H9 (cell line): Measurements from ENCODE around the gene SOX8. TPM values are rescaled to one million over a fixed set of nuclear protein-coding genes. Genes with fewer than 3 reads are reported as not detected.

ENCODE experiments used
- DNase-seq: peaks from one replicate; pipeline ENCODE4 v3.0.0-alpha.2; 2017
- H2AFZ ChIP-seq: one replicate; pipeline ENCODE4 v1.6.1; 2013; ENCODE audit warnings: mild to moderate bottlenecking, low read length, control low read depth, moderate library complexity
- H2AK5ac ChIP-seq: 2 replicates; pipeline ENCODE4 v1.6.1; 2013; ENCODE audit warnings: low read length, control low read depth, mixed read lengths; ENCODE audit not compliant: insufficient read length
- H2BK120ac ChIP-seq: one replicate; pipeline ENCODE4 v1.6.1; 2013; ENCODE audit warnings: low read depth, mild to moderate bottlenecking, low read length, control low read depth, inconsistent platforms; ENCODE audit not compliant: poor library complexity, severe bottlenecking
- H2BK12ac ChIP-seq: 2 replicates; pipeline ENCODE4 v1.6.1; 2013; ENCODE audit warnings: low read length, control low read depth, mixed read lengths, low read depth; ENCODE audit not compliant: insufficient read length
- H2BK15ac ChIP-seq: 2 replicates; pipeline ENCODE4 v1.6.1; 2013; ENCODE audit warnings: low read depth, low read length, control low read depth
- H2BK20ac ChIP-seq: one replicate; pipeline ENCODE4 v1.6.1; 2013; ENCODE audit warnings: low read depth, mild to moderate bottlenecking, low read length, control low read depth, inconsistent platforms; ENCODE audit not compliant: poor library complexity, severe bottlenecking
- H2BK5ac ChIP-seq: 2 replicates; pipeline ENCODE4 v1.6.1; 2013; ENCODE audit warnings: low read length, control low read depth, mixed read lengths; ENCODE audit not compliant: insufficient read length
- H3K14ac ChIP-seq: 2 replicates; pipeline ENCODE4 v1.6.1; 2013; ENCODE audit warnings: low read length, control low read depth; ENCODE audit not compliant: insufficient read depth
- H3K18ac ChIP-seq: 2 replicates; pipeline ENCODE4 v1.6.1; 2013; ENCODE audit warnings: low read depth, mild to moderate bottlenecking, mixed read lengths, low read length, control low read depth; ENCODE audit not compliant: insufficient read length
- H3K23ac ChIP-seq: 2 replicates; pipeline ENCODE4 v1.6.1; 2013; ENCODE audit warnings: low read length, control low read depth, mixed read lengths, low read depth; ENCODE audit not compliant: insufficient read length
- H3K23me2 ChIP-seq: 2 replicates; pipeline ENCODE4 v1.6.1; 2013; ENCODE audit warnings: low read depth, mild to moderate bottlenecking, mixed read lengths, low read length, control low read depth; ENCODE audit not compliant: insufficient read length, poor library complexity, severe bottlenecking
- H3K27ac ChIP-seq: 2 replicates; pipeline ENCODE4 v1.5.1; 2013; ENCODE audit warnings: low read length, control low read depth, mixed read lengths, low read depth; ENCODE audit not compliant: insufficient read length
- H3K27me3 ChIP-seq: 2 replicates; pipeline ENCODE4 v1.6.1; 2013; ENCODE audit warnings: low read length, control low read depth, inconsistent platforms; ENCODE audit not compliant: insufficient read depth
- H3K4ac ChIP-seq: 2 replicates; pipeline ENCODE4 v1.6.1; 2013; ENCODE audit warnings: low read depth, mild to moderate bottlenecking, control low read depth, inconsistent platforms, low read length, moderate library complexity
- H3K4me1 ChIP-seq: 2 replicates; pipeline ENCODE4 v1.6.1; 2013; ENCODE audit warnings: low read length, control low read depth, inconsistent platforms; ENCODE audit not compliant: insufficient read depth
- H3K4me2 ChIP-seq: 2 replicates; pipeline ENCODE4 v1.6.1; 2013; ENCODE audit warnings: low read length, control low read depth, mixed read lengths; ENCODE audit not compliant: insufficient read length, insufficient read depth
- H3K56ac ChIP-seq: 2 replicates; pipeline ENCODE4 v1.6.1; 2013; ENCODE audit warnings: low read depth, mild to moderate bottlenecking, mixed read lengths, low read length, control low read depth; ENCODE audit not compliant: insufficient read length
- H3K79me1 ChIP-seq: 2 replicates; pipeline ENCODE4 v1.6.1; 2013; ENCODE audit warnings: low read depth, mild to moderate bottlenecking, moderate library complexity, low read length, control low read depth, inconsistent platforms; ENCODE audit not compliant: insufficient read depth, poor library complexity, severe bottlenecking
- H3K79me2 ChIP-seq: 2 replicates; pipeline ENCODE4 v1.6.1; 2013; ENCODE audit warnings: low read length, control low read depth, inconsistent platforms; ENCODE audit not compliant: insufficient read depth
- H3K9ac ChIP-seq: 2 replicates; pipeline ENCODE4 v1.6.1; 2013; ENCODE audit warnings: low read length, control low read depth, mixed read lengths; ENCODE audit not compliant: insufficient read length; ENCODE audit errors: extremely low read depth
- H3K9me3 ChIP-seq: one replicate; pipeline ENCODE4 v1.6.1; 2013; ENCODE audit warnings: low read depth, low read length, inconsistent platforms; ENCODE audit not compliant: control insufficient read depth
- H3T11ph ChIP-seq: one replicate; pipeline ENCODE4 v1.6.1; 2013; ENCODE audit warnings: mild to moderate bottlenecking, low read length, control low read depth, inconsistent platforms
- H4K20me1 ChIP-seq: one replicate; pipeline ENCODE4 v1.6.1; 2013; ENCODE audit not compliant: control insufficient read depth, insufficient read length, insufficient read depth
- H4K5ac ChIP-seq: 2 replicates; pipeline ENCODE4 v1.6.1; 2013; ENCODE audit warnings: low read depth, mild to moderate bottlenecking, mixed read lengths, low read length, control low read depth; ENCODE audit not compliant: insufficient read length
- H4K8ac ChIP-seq: replicated peaks from 2 replicates; pipeline ENCODE4 v1.6.1; 2013; ENCODE audit warnings: low read length, control low read depth, mixed read lengths, low read depth; ENCODE audit not compliant: insufficient read length
- H4K91ac ChIP-seq: 2 replicates; pipeline ENCODE4 v1.6.1; 2013; ENCODE audit warnings: low read depth, mild to moderate bottlenecking, moderate library complexity, mixed read lengths, low read length, control low read depth; ENCODE audit not compliant: insufficient read length
- H3K27ac Mint-ChIP-seq, 3 experiments: 2 replicates in 2 of 3; 3 replicates in 1 of 3; pipeline ENCODE4 v1.8.0; 2020 to 2021; ENCODE audit warnings: mixed read lengths in 3 of 3, mild to moderate bottlenecking in 1 of 3, moderate library complexity in 1 of 3
- H3K27me3 Mint-ChIP-seq: 2 replicates; pipeline ENCODE4 v1.8.0; 2021; ENCODE audit warnings: low read depth, mild to moderate bottlenecking, moderate library complexity, mixed read lengths
- H3K36me3 Mint-ChIP-seq, 3 experiments: 2 replicates in 2 of 3; 3 replicates in 1 of 3; pipeline ENCODE4 v1.8.0; 2020 to 2021; ENCODE audit warnings: low read depth in 3 of 3, mixed read lengths in 3 of 3; ENCODE audit not compliant: insufficient read depth in 1 of 3
- H3K4me1 Mint-ChIP-seq, 2 experiments: 2 replicates each; pipeline ENCODE4 v1.8.0; 2020; ENCODE audit warnings: mixed read lengths in 2 of 2
- H3K4me3 Mint-ChIP-seq, 2 experiments: 2 replicates in 1 of 2; 3 replicates in 1 of 2; pipeline ENCODE4 v1.8.0; 2020 to 2021; ENCODE audit warnings: mild to moderate bottlenecking in 2 of 2, mixed read lengths in 2 of 2, moderate library complexity in 1 of 2
- H3K9me3 Mint-ChIP-seq, 2 experiments: 2 replicates in 1 of 2; 3 replicates in 1 of 2; pipeline ENCODE4 v1.8.0; 2020; ENCODE audit warnings: mild to moderate bottlenecking in 2 of 2, mixed read lengths in 2 of 2, moderate library complexity in 1 of 2
- WGBS: extraction: QIAGEN DNeasy Blood & Tissue Kit; methylation state at CpG from one replicate; pipeline ENCODE4 v1.1.7; 2013; ENCODE audit warnings: missing lambda C conversion rate, low lambda C conversion rate, mixed read lengths; ENCODE audit not compliant: insufficient read length; ENCODE audit errors: extremely low coverage; 5-methylcytosine and 5-hydroxymethylcytosine counted together
- total RNA-seq: library from RNA; stranded (reverse); gene quantifications from 2 replicates; pipeline ENCODE4 v1.2.1, GENCODE V29; 2021
- TF ChIP-seq, protein P1 (sequence below): fragments of 200-600 bp; sonication (generic); conservative IDR thresholded peaks from 3 replicates; pipeline ENCODE4 v1.8.0; 2021; ENCODE audit warnings: antibody characterized with exemption, mild to moderate bottlenecking

The SOX8 gene
- total RNA-seq, 1 experiment from 2014 or later, result 8.9 TPM

DNA sequence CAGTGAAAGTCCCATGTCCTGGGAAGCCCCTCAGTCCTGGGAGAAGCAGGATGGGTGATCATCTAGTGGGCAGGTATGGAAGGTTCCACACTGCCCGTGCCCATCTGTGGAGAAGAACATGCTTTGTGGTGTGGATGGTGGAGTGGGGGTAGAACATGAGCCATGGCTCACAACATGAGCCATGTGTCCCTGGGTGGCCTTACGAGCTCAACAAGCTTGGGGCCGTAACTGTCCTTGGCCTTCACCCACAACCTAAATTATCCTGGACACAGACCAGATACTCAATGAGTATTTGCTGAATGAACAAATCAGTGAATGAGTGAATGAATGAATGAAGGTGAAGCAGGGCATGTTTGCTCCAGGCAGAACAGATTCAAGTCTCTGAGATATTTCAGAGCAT is 13.5 kb downstream of the SOX8 start:
- Histone ChIP-seq H3K9me3 (peaks cover 7% of the 10 kb centered on the region), H2AFZ (no peak overlapping the region), H3K4me2 (no peak overlapping the region), H3T11ph (no peak overlapping the region), H3K79me1 (no peaks in the 10 kb centered on the region), H4K5ac (no peak overlapping the region), H3K9ac (no peak overlapping the region), H4K20me1 (no peaks in the 10 kb centered on the region), H3K79me2 (no peaks in the 10 kb centered on the region), H3K14ac (no peak overlapping the region), H3K23ac (no peak overlapping the region), H3K27me3 (no peaks in the 10 kb centered on the region), H2BK12ac (no peak overlapping the region), H3K27ac (no peak overlapping the region), H2AK5ac (no peak overlapping the region), H4K8ac (no peak overlapping the region), H2BK15ac (no peak overlapping the region), H2BK20ac (no peak overlapping the region), H2BK5ac (no peak overlapping the region), H2BK120ac (no peak overlapping the region), H3K56ac (no peak overlapping the region), H3K4ac (no peak overlapping the region), H4K91ac (no peak overlapping the region), H3K23me2 (no peaks in the 10 kb centered on the region), H3K18ac (no peak overlapping the region), H3K4me1 (no peaks in the 10 kb centered on the region)
- TF ChIP-seq, protein P1, sequence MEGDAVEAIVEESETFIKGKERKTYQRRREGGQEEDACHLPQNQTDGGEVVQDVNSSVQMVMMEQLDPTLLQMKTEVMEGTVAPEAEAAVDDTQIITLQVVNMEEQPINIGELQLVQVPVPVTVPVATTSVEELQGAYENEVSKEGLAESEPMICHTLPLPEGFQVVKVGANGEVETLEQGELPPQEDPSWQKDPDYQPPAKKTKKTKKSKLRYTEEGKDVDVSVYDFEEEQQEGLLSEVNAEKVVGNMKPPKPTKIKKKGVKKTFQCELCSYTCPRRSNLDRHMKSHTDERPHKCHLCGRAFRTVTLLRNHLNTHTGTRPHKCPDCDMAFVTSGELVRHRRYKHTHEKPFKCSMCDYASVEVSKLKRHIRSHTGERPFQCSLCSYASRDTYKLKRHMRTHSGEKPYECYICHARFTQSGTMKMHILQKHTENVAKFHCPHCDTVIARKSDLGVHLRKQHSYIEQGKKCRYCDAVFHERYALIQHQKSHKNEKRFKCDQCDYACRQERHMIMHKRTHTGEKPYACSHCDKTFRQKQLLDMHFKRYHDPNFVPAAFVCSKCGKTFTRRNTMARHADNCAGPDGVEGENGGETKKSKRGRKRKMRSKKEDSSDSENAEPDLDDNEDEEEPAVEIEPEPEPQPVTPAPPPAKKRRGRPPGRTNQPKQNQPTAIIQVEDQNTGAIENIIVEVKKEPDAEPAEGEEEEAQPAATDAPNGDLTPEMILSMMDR, result no peak
- no peak overlapping the region for H3K4me3 Mint-ChIP-seq
- H3K9me3 Mint-ChIP-seq, result no peaks in the 10 kb centered on the region
- H3K4me1 Mint-ChIP-seq, result peaks cover 12 to 20% of the 10 kb centered on the region in 2 experiments
- no CpG with 5 or more reads among the region's 3 CpGs for WGBS
- no peak overlapping the region; a peak in 1 of 7 replicates for H3K27ac Mint-ChIP-seq
- no peak for DNase-seq
- no peaks in the 10 kb centered on the region; a peak in 1 of 7 replicates for H3K36me3 Mint-ChIP-seq
- peaks cover 11% of the 10 kb centered on the region for H3K27me3 Mint-ChIP-seq
